ENCODE data around the gene USH2A.

DNA sequence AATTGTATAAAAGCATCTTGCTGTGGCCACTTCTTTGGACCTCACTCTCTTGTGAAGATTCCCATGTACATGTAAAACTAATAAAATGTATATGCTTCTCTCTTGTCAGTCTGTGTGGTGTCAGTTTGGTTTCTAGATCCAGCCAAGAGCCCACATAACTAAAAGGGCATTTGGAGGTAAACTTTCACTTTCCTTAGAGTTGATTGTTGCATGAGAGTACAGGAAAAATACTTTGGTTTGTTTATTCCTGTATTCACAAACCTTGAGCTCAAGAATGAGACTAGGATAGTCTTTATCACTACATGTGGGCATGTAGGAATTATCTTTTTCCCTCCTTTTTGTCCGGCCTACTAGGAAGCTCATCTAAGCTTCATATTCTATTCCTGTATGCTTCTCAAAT, 805.3 kb downstream of the USH2A start:
- no peak for TF ChIP-seq POLR2A (IDR thresholded peaks at IDR 0.05)
- TF ChIP-seq, protein P1, sequence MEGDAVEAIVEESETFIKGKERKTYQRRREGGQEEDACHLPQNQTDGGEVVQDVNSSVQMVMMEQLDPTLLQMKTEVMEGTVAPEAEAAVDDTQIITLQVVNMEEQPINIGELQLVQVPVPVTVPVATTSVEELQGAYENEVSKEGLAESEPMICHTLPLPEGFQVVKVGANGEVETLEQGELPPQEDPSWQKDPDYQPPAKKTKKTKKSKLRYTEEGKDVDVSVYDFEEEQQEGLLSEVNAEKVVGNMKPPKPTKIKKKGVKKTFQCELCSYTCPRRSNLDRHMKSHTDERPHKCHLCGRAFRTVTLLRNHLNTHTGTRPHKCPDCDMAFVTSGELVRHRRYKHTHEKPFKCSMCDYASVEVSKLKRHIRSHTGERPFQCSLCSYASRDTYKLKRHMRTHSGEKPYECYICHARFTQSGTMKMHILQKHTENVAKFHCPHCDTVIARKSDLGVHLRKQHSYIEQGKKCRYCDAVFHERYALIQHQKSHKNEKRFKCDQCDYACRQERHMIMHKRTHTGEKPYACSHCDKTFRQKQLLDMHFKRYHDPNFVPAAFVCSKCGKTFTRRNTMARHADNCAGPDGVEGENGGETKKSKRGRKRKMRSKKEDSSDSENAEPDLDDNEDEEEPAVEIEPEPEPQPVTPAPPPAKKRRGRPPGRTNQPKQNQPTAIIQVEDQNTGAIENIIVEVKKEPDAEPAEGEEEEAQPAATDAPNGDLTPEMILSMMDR (IDR thresholded peaks at IDR 0.05), result no peak
